Activated CD4-positive, alpha-beta T cell treated with anti-CD3 and anti-CD28 coated beads for 1 hour (primary cell): Measurements from ENCODE around the gene C2orf92.
A peak's percentile ranks its signal among the peaks of the same experiment; 100 is the strongest.
"Not testable (repeated sequence)": the region's sequence is repeated elsewhere in the genome, so short reads cannot be mapped to it uniquely, and the experiment has no call there.

Experiments used
- DNase-seq: peaks from one replicate; pipeline ENCODE4 v3.0.0-alpha.2; 2020

Gene C2orf92

GRCh38 chr2:97695744-97696143 is 26.2 kb downstream of the C2orf92 start:
- DNase-seq: no peak

DNA sequence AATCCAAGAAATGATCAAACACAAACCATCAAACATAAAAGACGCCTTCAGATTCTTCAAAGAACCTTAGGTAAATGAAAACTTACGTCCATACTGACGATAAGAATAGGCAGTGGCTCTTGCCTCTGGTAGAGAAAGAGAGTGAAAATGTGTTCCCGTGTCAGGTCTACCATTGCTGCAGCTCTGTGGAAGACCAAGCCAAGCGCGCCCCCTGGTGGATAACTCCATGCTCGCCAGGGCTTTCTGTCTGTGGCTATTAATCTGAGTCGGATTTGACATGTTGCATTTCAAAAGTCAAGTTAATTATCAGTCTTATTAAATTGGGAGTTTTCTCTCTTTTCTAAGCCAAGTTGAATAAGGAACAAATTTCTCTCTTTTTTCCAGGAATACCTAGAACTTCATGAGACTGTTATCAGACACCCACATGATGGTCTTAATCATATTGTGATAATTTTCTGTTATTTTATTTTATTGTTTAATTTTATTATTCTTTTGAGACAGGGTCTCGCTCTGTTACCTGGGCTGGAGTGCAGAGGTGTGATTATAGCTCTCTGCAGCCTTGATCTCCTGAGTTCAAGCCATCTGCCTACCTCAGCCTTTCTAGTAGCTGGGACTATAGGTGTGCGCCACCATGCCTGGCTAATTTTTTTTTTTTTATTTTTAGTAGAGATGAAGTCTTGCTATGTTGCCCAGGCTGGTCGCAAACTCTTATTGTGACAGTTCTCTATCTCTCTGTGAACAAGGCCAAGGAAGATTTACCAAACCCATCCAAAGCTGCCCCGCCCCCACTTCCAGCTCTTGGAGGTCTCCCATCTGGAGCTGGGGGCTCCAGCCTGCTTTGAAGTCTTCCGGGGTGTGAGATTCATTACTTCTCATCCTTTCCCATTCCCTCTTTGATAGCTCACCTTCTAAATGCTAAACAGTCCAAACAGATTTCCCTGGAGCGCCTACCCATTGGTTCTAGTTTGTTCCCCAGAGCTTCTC is 28.0 kb downstream of the C2orf92 start:
- DNase-seq: peak; percentile 90

DNA sequence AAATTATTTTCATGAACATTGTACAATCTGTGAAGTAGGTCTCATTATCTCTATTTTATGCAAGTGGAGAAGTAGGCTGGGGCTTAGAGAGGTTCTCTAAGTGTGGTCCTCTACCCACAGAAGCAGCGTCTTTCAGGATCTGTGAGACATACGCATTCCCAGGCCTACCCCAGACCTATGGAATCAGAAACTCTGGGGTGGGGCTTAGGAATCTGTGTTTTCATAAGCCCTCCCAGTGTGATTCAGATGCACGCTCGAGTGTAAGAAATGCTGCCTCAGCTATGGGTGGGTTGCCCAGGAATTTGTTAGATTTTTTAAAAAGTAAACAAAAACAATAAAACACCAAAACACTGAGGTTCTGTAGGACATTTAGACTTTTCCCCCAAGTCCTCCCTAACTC is 29.0 kb downstream of the C2orf92 start:
- no peak for DNase-seq

- no peak for DNase-seq
Measured at GRCh38 chr2:97699765-97700444, 30.4 kb downstream of the C2orf92 start.

- no peak for DNase-seq
Measured at GRCh38 chr2:97701186-97701585, 31.7 kb downstream of the C2orf92 start.

DNA sequence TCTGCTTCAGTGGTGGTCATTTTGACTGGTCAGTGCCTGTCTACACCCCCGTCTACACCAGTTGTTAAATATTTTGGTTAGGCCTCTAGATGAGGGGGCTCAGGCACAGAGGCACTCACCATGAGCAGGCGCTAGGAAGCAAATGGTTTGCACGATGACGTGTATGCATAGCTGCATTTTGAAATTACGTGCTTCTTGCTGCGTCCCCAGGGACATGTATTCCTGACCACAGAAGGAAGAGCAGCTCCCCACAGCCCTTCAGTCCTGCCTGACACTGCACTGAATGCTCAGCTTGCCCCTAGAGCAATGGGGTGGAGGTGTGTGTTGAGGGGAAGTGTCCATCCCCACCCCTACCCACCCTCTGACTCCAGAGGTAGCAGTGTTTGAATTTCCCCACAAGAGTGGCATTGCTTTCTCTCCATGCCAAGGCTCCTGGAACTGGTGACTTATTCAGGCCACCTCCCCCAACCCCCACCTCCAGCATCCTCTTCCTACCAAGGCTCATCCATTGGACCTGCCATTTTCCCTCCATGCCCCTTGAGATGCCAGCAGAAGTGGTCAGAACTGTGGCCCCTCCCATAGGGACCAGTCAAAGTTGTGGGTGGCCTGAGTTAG is 32.4 kb downstream of the C2orf92 start:
- no peak for DNase-seq

- DNase-seq: no peak
Measured at GRCh38 chr2:97702731-97703470, 33.4 kb downstream of the C2orf92 start.

- no peak for DNase-seq
Measured at GRCh38 chr2:97703741-97704140, 34.2 kb downstream of the C2orf92 start.

- no peak for DNase-seq
Measured at GRCh38 chr2:97704989-97705388, 35.5 kb downstream of the C2orf92 start.

GRCh38 chr2:97706112-97706511 is 36.6 kb downstream of the C2orf92 start:
- DNase-seq: no peak

GRCh38 chr2:97706708-97707345 is 37.3 kb downstream of the C2orf92 start:
- no peak for DNase-seq

DNA sequence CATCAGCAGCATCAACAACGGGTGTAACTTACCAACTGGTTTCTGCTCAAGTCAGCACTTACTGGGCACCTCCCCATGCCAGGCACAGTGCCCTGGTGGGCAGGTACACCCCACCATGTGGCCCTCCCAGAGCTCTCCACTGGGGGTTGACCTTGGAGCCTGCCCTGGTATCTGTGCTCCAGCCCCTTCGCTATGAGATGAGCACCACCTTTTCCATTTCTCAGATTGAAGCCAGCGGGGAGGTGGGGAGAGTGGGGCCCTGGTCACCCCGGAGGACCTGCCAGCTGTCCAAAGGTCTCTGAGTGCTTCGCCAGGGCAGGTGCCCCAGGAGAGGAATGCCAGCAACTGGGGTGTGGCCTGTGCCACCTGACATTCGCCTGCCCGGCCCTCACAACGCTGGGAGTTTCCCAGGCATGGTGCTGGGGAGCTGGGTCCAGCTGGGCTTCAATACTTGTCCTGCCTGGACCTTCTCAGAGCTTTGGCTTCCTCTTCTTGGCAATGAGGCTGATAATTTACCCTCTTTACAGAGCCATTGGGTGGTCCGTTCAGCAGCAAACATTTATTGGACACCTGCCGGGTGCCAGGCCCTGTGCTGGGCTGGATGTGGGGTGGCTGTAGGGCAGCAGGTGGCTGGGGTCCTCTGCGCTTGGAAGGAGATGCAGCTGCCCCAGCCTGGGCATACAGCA is 38.0 kb downstream of the C2orf92 start:
- DNase-seq: no peak

GRCh38 chr2:97708048-97708380 is 38.5 kb downstream of the C2orf92 start:
- no peak for DNase-seq

DNA sequence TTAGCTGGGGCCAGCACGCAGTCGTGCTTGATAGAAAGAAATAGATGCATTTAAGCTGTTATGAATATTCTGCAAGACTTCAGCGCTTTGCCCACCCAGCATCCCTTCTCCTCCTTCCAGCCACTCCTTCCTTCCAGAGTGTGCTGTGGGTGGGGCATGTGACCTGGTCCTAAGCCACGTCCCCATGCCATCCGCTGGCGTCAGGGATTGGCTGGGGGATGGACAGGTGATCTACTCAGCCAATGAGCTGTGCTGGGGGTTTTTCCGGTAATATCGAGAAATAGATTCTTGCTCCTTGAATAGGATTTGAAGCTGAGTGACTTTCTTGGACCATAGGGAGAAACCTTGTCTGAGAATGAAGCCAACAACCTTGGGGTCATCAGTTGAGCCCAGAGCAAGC is 39.1 kb downstream of the C2orf92 start:
- DNase-seq: no peak

- DNase-seq: no peak
Measured at GRCh38 chr2:97711394-97711711, 41.8 kb downstream of the C2orf92 start.

DNA sequence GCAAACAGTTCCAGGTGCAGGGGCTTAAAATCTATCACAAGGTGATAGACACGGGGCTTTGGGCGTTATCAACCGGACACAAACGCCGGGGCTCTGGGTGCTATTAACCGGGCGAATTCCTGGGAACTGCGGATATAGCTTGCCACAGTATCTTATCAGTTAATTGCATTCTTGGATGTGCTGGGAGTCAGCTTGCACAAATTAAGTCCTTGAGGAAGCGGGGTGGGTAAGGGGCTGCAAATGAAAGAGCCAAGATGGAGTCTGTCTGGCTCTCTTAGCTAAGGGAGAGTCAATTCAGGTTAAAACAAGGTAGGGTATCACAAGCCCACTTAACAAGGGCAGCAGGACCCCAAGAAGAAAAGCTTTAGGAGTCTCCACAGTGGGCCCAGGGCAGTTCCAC is 42.7 kb downstream of the C2orf92 start:
- not testable (repeated sequence) for DNase-seq

DNA sequence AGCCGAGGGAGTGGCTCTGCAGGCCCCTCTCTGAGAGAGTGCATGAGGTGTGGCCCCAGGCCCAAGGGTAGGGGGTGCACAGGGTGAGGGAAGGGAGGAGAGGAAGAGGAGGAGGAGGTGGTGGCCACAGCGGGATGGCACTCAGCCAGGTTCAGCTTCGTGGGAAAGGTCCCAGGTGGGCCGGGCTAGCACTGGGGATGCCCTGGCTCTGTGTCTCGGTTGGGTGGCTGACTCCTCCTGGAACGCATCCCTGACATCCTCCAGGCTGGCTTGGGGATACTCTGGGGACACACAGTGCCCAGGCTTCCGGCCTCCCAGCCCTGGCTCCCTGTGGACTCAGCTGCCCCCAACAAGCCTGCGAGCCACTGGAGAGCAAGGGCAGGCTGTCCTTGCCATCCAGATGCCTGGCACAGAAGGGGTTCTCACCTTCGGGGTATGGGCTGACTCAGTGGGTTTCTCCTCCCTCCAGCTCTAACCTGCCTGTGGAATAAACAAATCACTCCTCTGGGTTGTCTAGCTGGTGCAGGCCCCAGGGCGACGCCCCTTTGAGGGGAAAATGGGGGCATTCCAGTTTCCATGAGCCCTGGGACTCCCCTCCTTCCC is 43.3 kb downstream of the C2orf92 start:
- peak; percentile 52 for DNase-seq

DNA sequence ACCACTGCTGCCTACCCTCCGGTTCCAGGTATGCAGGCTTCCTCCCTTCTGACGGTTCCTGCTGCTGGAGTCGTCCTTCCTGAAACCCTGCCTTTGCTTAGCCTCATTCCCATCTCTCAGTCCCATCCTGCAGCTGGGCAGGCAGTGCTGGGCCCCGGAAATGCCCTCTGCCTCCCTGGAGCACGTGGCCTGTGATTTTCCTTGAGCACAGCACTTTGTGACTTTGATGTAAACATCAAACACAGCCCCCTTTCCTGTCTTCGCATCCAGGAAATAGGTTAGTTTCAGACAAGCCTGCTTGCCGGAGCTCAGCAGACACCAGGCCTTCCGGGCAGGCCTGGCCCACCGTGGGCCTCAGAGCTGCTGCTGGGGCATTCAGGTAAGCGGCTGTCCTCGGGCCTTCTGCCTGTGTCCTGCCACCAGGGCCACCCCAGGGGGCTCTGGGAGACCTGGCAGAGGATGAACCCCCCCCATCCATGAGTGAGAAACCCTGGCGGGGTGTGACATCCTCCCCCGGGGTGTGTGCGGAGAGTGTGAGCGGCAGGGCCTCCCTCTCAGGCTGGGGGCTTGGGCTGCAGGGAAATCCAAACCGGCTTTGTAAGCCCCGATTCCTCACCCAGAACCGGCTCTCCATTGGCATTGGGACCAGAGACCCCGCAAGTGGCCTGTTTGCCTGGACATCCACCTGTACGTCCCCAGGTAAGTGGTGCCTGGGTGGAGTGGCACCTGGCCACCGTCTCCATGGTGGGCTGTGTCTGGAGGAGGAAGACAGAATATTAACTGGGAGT is 44.0 kb downstream of the C2orf92 start, which contains the start of gene ZAP70:
TSS of gene ZAP70 (plus strand) at position 281 of the 788 bp plus-strand sequence. CDS start 10,461 bp downstream, outside the sequence.
- DNase-seq: peak; percentile 45

- DNase-seq: no peak
Measured at GRCh38 chr2:97714084-97714949, 44.8 kb downstream of the C2orf92 start.
